HCT116 (cell line): Measurements from ENCODE around the gene GPR157. TPM values are rescaled to one million over a fixed set of nuclear protein-coding genes. Genes with fewer than 3 reads are reported as not detected.

ENCODE experiments used
- ATAC-seq: fragments of 200-7000 bp; cut with Tn5 transposase; 2 replicates; pipeline ENCODE4 v1.9.1; 2020; ENCODE audit warnings: mild to moderate bottlenecking, moderate library complexity
- BruUV-seq: library from RNA; stranded (reverse); fragments of 400-500 nt; replicated peaks from 2 replicates; lab custom pipeline; 2021; lab: Mats Ljungman, UMichigan
- CTCF ChIA-PET: fragments of 300-600 bp; sonication (Branson Sonifier 250); formaldehyde crosslinking; loops from one replicate; lab custom pipeline; 2021; ENCODE audit warnings: antibody characterized with exemption; lab: Charles Lee
- POLR2A ChIA-PET: fragments of 300-600, 350-600 bp; sonication (Branson Sonifier 250); formaldehyde crosslinking; loops from one replicate; lab custom pipeline; 2021; ENCODE audit warnings: antibody characterized with exemption; lab: Charles Lee
- RAD21 ChIA-PET, 2 experiments: fragments of 300-600 bp; sonication (Branson Sonifier 250); formaldehyde crosslinking; loops; one replicate each; lab custom pipeline; 2023; ENCODE audit warnings: low total read pairs in 2 of 2; ENCODE audit not compliant: uncharacterized antibody in 2 of 2, unreplicated experiment in 2 of 2, low non-redundant PET in 1 of 2; lab: Charles Lee
- DNase-seq: peaks from one replicate; pipeline ENCODE4 v3.0.0-alpha.2; 2010; ENCODE audit warnings: low read depth, low spot score
- H2AFZ ChIP-seq: fragments of 200-600 bp; shearing (Covaris generic), sonication (generic); 2 replicates; pipeline ENCODE4 v1.6.1; 2017; ENCODE audit warnings: low read depth, mixed run types, mixed read lengths, antibody characterized with exemption, low read length; ENCODE audit not compliant: poor library complexity, severe bottlenecking
- H3K27ac ChIP-seq: 2 replicates; pipeline ENCODE4 v1.5.1; 2012; ENCODE audit warnings: low read depth, low read length
- H3K27me3 ChIP-seq: fragments of 200-600 bp; sonication (generic); 2 replicates; pipeline ENCODE4 v1.6.1; 2016; ENCODE audit warnings: mixed run types, low read length, mixed read lengths; ENCODE audit not compliant: insufficient read depth
- H3K36me3 ChIP-seq, 2 experiments: fragments of 200-500 bp in 1 of 2; fragments of 200-600 bp in 1 of 2; sonication (Bioruptor generic) in 1 of 2; sonication (generic) in 1 of 2; 2 replicates each; pipeline versions ENCODE4 v1.5.1 to v1.6.1; 2014 to 2016; ENCODE audit warnings: low read length in 2 of 2, inconsistent platforms in 1 of 2, mixed read lengths in 1 of 2, mixed run types in 1 of 2; ENCODE audit not compliant: insufficient read depth in 2 of 2, control insufficient read depth in 1 of 2
- H3K4me1 ChIP-seq, 2 experiments: fragments of 200-600 bp in 1 of 2; sonication (generic) in 1 of 2; 2 replicates each; pipeline versions ENCODE4 v1.5.1 to v1.6.1; 2012 to 2017; ENCODE audit warnings: low read length in 2 of 2, inconsistent platforms in 1 of 2, mild to moderate bottlenecking in 1 of 2, mixed read lengths in 1 of 2, mixed run types in 1 of 2, moderate library complexity in 1 of 2; ENCODE audit not compliant: insufficient read depth in 2 of 2, control insufficient read depth in 1 of 2
- H3K4me2 ChIP-seq: fragments of 200-600 bp; sonication (generic); 2 replicates; pipeline ENCODE4 v1.6.1; 2017; ENCODE audit warnings: mixed run types, low read length, mixed read lengths
- H3K4me3 ChIP-seq, 2 experiments: fragments of 200-600 bp in 1 of 2; sonication (generic) in 1 of 2; replicated peaks in 1 of 2; 2 replicates each; pipeline ENCODE4 v1.5.1; 2011 to 2016; ENCODE audit warnings: low read length in 2 of 2, control low read depth in 1 of 2, low read depth in 1 of 2, mild to moderate bottlenecking in 1 of 2, mixed read lengths in 1 of 2, mixed run types in 1 of 2
- H3K79me2 ChIP-seq: fragments of 200-600 bp; sonication (generic); 2 replicates; pipeline ENCODE4 v1.6.1; 2017; ENCODE audit warnings: mild to moderate bottlenecking, mixed run types, low read length, moderate library complexity, mixed read lengths; ENCODE audit not compliant: insufficient read depth
- H3K9ac ChIP-seq: fragments of 200-600 bp; sonication (generic); 2 replicates; pipeline ENCODE4 v1.6.1; 2016; ENCODE audit warnings: low read length, mixed read lengths
- H3K9me2 ChIP-seq: fragments of 200-600 bp; sonication (generic), shearing (Covaris generic); 2 replicates; pipeline ENCODE4 v1.6.1; 2017; ENCODE audit warnings: mixed run types, mild to moderate bottlenecking, moderate library complexity; ENCODE audit not compliant: insufficient read depth
- H3K9me3 ChIP-seq, 2 experiments: fragments of 200-500 bp in 1 of 2; fragments of 200-600 bp in 1 of 2; sonication (Bioruptor generic) in 1 of 2; sonication (generic) in 1 of 2; 2 replicates each; pipeline ENCODE4 v1.6.1; 2014 to 2017; ENCODE audit warnings: low read length in 2 of 2, mixed read lengths in 2 of 2, inconsistent platforms in 1 of 2, low read depth in 1 of 2, mild to moderate bottlenecking in 1 of 2, mixed run types in 1 of 2, moderate library complexity in 1 of 2; ENCODE audit not compliant: control insufficient read depth in 1 of 2, insufficient read depth in 1 of 2
- H4K20me1 ChIP-seq: fragments of 200-600 bp; sonication (generic), shearing (Covaris generic); 2 replicates; pipeline ENCODE4 v1.6.1; 2017; ENCODE audit warnings: mixed run types, mild to moderate bottlenecking, moderate library complexity; ENCODE audit not compliant: insufficient read depth
- EGR1 ChIP-seq: IDR thresholded peaks from 2 replicates; pipeline ENCODE4 v1.6.1; 2012; ENCODE audit warnings: low read depth
- ELF1 ChIP-seq: IDR thresholded peaks from 2 replicates; pipeline ENCODE4 v1.6.1; 2012; ENCODE audit warnings: low read depth, borderline replicate concordance
- EZH2 ChIP-seq: fragments of 200-600 bp; sonication (generic); IDR thresholded peaks from 2 replicates; pipeline ENCODE4 v1.6.1; 2017; ENCODE audit warnings: antibody characterized with exemption, mixed run types
- EZH2phosphoT487 ChIP-seq: fragments of 200-600 bp; IDR thresholded peaks from 2 replicates; pipeline ENCODE4 v1.6.1; 2018; ENCODE audit warnings: antibody characterized with exemption, borderline replicate concordance
- FOSL1 ChIP-seq: IDR thresholded peaks from 2 replicates; pipeline ENCODE4 v1.6.1; 2012; ENCODE audit warnings: low read depth
- JUND ChIP-seq: IDR thresholded peaks from 2 replicates; pipeline ENCODE4 v1.6.1; 2012
- POLR2A ChIP-seq: IDR thresholded peaks from 2 replicates; pipeline ENCODE4 v1.7.0; 2011; ENCODE audit warnings: borderline replicate concordance; ENCODE audit not compliant: insufficient read depth, insufficient read length; ENCODE audit errors: extremely low read depth
- POLR2AphosphoS5 ChIP-seq: IDR thresholded peaks from 2 replicates; pipeline ENCODE4 v1.6.1; 2011; ENCODE audit warnings: mild to moderate bottlenecking, low read depth, low read length, moderate library complexity
- RAD21 ChIP-seq: IDR thresholded peaks from 2 replicates; pipeline ENCODE4 v1.6.1; 2012; ENCODE audit warnings: low read depth, mild to moderate bottlenecking
- SIN3A ChIP-seq: IDR thresholded peaks from 2 replicates; pipeline ENCODE4 v1.6.1; 2012; ENCODE audit warnings: low read depth
- SP1 ChIP-seq: IDR thresholded peaks from 2 replicates; pipeline ENCODE4 v1.6.1; 2012; ENCODE audit warnings: low read depth
- SRF ChIP-seq: IDR thresholded peaks from 2 replicates; pipeline ENCODE4 v1.6.1; 2012; ENCODE audit warnings: low read depth
- TCF7L2 ChIP-seq: IDR thresholded peaks from 2 replicates; pipeline ENCODE4 v1.7.0; 2011; ENCODE audit warnings: borderline replicate concordance, inconsistent platforms; ENCODE audit not compliant: insufficient read depth, insufficient read length; ENCODE audit errors: extremely low read depth
- YY1 ChIP-seq: IDR thresholded peaks from 2 replicates; pipeline ENCODE4 v1.6.1; 2011; ENCODE audit warnings: low read length, low read depth, moderate library complexity, mild to moderate bottlenecking; ENCODE audit not compliant: insufficient replicate concordance; ENCODE audit errors: extremely low read depth
- ZFX ChIP-seq: fragments of 450-650 bp; IDR thresholded peaks from 2 replicates; pipeline ENCODE4 v1.6.1; 2017
- ZNF274 ChIP-seq: fragments of 200-500 bp; sonication (Bioruptor generic); IDR thresholded peaks from 2 replicates; pipeline ENCODE4 v1.6.1; 2014; ENCODE audit warnings: mild to moderate bottlenecking, low read depth, low read length, inconsistent platforms
- intact Hi-C: fragments of 100-400 bp; cut with micrococcal nuclease; formaldehyde crosslinking; loops from 2 replicates; pipeline ENCODE4 v1.10.0; 2022
- total RNA-seq: library from RNA; stranded (reverse); gene quantifications from one replicate; pipeline ENCODE4 v1.2.1, GENCODE V29; 2021; ENCODE audit not compliant: unreplicated experiment
- TF ChIP-seq, protein P1 (sequence below): IDR thresholded peaks from 2 replicates; pipeline ENCODE4 v1.6.1; 2011; ENCODE audit warnings: mild to moderate bottlenecking, low read length, moderate library complexity; ENCODE audit not compliant: insufficient replicate concordance; ENCODE audit errors: extremely low read depth
- TF ChIP-seq, protein P2 (sequence below): IDR thresholded peaks from 2 replicates; pipeline ENCODE4 v1.6.1; 2012
- TF ChIP-seq, protein P3 (sequence below): IDR thresholded peaks from 2 replicates; pipeline ENCODE4 v1.6.1; 2012
- TF ChIP-seq, protein P4 (sequence below), 3 experiments: fragments of 200-600 bp in 1 of 3; sonication (generic) in 1 of 3; IDR thresholded peaks in 2 of 3; conservative IDR thresholded peaks in 1 of 3; 2 replicates each; pipeline ENCODE4 v1.5.1; 2012 to 2017; ENCODE audit warnings: low read depth in 2 of 3, low read length in 2 of 3, antibody characterized with exemption in 1 of 3, borderline replicate concordance in 1 of 3, control low read depth in 1 of 3, mild to moderate bottlenecking in 1 of 3, mixed read lengths in 1 of 3, mixed run types in 1 of 3, moderate library complexity in 1 of 3; ENCODE audit not compliant: insufficient read depth in 1 of 3

The GPR157 gene
- total RNA-seq, 1 experiment from 2014 or later, result 7.7 TPM

DNA sequence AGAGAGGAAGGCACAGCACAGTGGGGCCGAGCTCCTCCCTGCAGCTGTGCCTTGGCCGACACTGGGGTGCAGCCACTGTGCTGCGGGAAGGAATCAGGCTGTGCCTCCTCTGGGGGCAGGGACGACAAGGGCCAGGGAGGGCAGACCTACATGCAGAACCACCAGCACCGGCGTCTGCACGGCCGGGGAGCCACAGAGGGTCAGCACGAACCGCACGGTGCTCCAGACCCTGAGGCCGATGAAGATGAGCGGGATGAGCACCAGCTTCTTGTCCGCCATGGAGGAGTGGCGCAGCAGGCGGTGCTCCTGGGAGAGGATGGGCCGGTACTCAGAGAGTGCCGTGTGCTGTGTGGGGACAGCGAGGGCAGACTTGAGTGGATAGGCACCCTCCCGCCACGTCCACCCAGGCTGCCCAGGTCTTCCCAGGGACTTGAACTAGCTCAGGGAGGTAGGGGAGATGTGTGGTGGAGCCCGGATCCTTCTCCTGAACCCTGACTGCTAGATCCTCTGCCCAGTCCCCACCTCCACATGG lies 23.5 kb downstream of the GPR157 start:
- Histone ChIP-seq H3K36me3 (peaks cover 0 to 3% of the 10 kb centered on the region in 2 experiments; a peak in 2 of 4 replicates), H3K27me3 (no peaks in the 10 kb centered on the region), H3K9me3 (no peaks in the 10 kb centered on the region), H3K9ac (no peak overlapping the region), H3K4me3 (no peak overlapping the region), H3K79me2 (no peaks in the 10 kb centered on the region), H3K9me2 (no peaks in the 10 kb centered on the region), H3K4me1 (no peaks in the 10 kb centered on the region; a peak in 1 of 4 replicates)
- RAD21 ChIA-PET, result interaction anchor here in 1 of 2 experiments (0.5 kb wide), 1 partner anchor 299 kb away, joined by 3 read pairs; no protein-coding TSS in a partner anchor
- ATAC-seq, result no peak
- intact Hi-C loops, result no loop called here
- no peak for DNase-seq
- CTCF ChIA-PET, result interaction anchor here (1.6 kb wide), 1 partner anchor 101 kb away, joined by 4 read pairs; no protein-coding TSS in a partner anchor
- POLR2A ChIA-PET, result no interaction called here
- TF ChIP-seq RAD21 (no peak), TCF7L2 (no peak), POLR2A (no peak), ZNF274 (no peak), ELF1 (no peak), FOSL1 (no peak), ZFX (no peak), POLR2AphosphoS5 (no peak), SP1 (no peak), JUND (no peak), YY1 (no peak), EZH2phosphoT487 (no peak), SRF (no peak), SIN3A (no peak), EGR1 (no peak), EZH2 (no peak)
- TF ChIP-seq, protein P1, sequence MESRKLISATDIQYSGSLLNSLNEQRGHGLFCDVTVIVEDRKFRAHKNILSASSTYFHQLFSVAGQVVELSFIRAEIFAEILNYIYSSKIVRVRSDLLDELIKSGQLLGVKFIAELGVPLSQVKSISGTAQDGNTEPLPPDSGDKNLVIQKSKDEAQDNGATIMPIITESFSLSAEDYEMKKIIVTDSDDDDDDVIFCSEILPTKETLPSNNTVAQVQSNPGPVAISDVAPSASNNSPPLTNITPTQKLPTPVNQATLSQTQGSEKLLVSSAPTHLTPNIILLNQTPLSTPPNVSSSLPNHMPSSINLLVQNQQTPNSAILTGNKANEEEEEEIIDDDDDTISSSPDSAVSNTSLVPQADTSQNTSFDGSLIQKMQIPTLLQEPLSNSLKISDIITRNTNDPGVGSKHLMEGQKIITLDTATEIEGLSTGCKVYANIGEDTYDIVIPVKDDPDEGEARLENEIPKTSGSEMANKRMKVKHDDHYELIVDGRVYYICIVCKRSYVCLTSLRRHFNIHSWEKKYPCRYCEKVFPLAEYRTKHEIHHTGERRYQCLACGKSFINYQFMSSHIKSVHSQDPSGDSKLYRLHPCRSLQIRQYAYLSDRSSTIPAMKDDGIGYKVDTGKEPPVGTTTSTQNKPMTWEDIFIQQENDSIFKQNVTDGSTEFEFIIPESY, result no peak
- TF ChIP-seq, protein P2, sequence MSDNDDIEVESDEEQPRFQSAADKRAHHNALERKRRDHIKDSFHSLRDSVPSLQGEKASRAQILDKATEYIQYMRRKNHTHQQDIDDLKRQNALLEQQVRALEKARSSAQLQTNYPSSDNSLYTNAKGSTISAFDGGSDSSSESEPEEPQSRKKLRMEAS, result no peak
- TF ChIP-seq, protein P3, sequence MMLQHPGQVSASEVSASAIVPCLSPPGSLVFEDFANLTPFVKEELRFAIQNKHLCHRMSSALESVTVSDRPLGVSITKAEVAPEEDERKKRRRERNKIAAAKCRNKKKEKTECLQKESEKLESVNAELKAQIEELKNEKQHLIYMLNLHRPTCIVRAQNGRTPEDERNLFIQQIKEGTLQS, result no peak
- TF ChIP-seq, protein P4, sequence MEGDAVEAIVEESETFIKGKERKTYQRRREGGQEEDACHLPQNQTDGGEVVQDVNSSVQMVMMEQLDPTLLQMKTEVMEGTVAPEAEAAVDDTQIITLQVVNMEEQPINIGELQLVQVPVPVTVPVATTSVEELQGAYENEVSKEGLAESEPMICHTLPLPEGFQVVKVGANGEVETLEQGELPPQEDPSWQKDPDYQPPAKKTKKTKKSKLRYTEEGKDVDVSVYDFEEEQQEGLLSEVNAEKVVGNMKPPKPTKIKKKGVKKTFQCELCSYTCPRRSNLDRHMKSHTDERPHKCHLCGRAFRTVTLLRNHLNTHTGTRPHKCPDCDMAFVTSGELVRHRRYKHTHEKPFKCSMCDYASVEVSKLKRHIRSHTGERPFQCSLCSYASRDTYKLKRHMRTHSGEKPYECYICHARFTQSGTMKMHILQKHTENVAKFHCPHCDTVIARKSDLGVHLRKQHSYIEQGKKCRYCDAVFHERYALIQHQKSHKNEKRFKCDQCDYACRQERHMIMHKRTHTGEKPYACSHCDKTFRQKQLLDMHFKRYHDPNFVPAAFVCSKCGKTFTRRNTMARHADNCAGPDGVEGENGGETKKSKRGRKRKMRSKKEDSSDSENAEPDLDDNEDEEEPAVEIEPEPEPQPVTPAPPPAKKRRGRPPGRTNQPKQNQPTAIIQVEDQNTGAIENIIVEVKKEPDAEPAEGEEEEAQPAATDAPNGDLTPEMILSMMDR (IDR thresholded peaks at IDR 0.05 in 2 of 3, conservative IDR thresholded peaks at IDR 0.05 in 1 of 3; ENCODE audit: borderline replicate concordance in 1 of 3, insufficient read depth in 1 of 3, low read depth in 2 of 3, low read length in 2 of 3), result no peak
- TF ChIP-seq, all 23 proteins: peak for 0
- Histone ChIP-seq H4K20me1 (no peaks in the 10 kb centered on the region), H3K27ac (no peak overlapping the region), H2AFZ (no peak overlapping the region), H3K4me2 (no peak overlapping the region)
- BruUV-seq, result no TSS peak
